ENCODE data around the gene PCSK6.

PCSK6 gene

GRCh38 chr15:101489599-101490407, at the start of gene PCSK6:
PCSK6 (minus strand) TSS chr15:101489707; CDS start chr15:101489670, 37 bp downstream.
- no peak for DNase-seq

GRCh38 chr15:101538996-101539395, 49.5 kb upstream of the PCSK6 start:
- DNase-seq, result no peak

DNA sequence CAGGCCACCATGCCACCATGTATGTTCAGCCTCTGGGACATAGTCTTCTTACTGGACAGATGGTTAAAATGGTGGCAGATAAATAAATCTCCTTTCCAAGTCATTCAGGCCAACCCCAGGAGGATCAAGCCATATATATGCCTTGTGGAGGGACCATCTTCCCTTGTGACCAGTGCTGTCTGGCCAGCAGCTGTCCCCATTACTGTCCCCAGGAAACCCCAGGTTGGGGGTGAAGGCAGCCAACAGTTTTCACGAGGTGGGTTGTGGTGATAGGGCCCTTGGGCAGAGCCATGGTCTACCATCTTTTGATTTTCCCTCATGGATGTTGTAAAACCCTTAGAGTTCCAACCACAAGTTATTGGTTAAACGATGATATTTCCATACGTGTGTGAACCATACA, 48.7 kb upstream of the PCSK6 start:
- peak; percentile 24 for DNase-seq

- no peak for DNase-seq
These were observed 48.1 kb upstream of the PCSK6 start for GRCh38 chr15:101537483-101538080.

- no peak for DNase-seq
These were observed 47.4 kb upstream of the PCSK6 start for GRCh38 chr15:101536875-101537405.

- DNase-seq, result no peak
These were observed 46.8 kb upstream of the PCSK6 start for GRCh38 chr15:101536166-101536874.

GRCh38 chr15:101535170-101535902, 45.8 kb upstream of the PCSK6 start:
- no peak for DNase-seq

- no peak for DNase-seq
These were observed 45.0 kb upstream of the PCSK6 start for GRCh38 chr15:101534376-101534970.

- no peak for DNase-seq
These were observed 44.0 kb upstream of the PCSK6 start for GRCh38 chr15:101533371-101534140.

- no peak for DNase-seq
These were observed 43.4 kb upstream of the PCSK6 start for GRCh38 chr15:101532865-101533264.

- DNase-seq, result no peak
These were observed 41.7 kb upstream of the PCSK6 start for GRCh38 chr15:101531170-101531569.

DNA sequence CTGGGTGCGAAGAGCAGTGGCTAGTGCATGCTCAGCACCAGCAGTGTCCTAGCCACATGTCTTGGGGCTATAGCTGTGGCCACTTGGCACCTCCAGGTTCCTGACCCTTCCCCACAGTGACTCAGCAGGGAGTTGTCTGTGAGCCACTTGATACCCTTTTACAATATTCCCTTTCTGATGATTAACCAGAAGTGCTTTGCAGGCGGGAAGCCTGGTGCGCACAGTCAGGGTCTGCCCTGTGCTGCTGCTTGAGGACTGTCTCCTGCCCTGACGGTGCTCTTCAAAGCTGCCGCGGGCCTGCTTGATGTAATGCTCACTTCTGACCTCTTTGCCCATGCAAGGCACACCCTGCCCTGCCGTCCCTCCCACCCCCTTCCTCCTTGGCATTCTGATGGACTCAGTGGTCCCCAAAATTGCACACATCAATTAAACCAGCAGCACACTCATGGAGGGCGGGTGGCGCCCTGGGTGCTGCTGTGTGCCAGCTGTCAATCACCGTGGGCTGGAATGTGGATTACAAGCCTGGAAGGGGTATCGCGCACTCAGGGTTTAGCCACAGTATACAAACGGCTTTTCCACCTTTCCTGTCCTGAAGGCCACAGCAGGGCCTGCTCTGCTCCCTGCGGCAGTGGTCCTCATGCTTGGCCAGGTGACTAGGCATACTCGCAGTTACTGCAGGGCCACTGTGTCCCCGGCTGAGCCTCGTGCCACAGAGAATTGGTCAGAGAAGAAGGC, 40.9 kb upstream of the PCSK6 start:
- DNase-seq, result no peak

GRCh38 chr15:101528917-101529299, 39.4 kb upstream of the PCSK6 start:
- DNase-seq, result no peak

DNA sequence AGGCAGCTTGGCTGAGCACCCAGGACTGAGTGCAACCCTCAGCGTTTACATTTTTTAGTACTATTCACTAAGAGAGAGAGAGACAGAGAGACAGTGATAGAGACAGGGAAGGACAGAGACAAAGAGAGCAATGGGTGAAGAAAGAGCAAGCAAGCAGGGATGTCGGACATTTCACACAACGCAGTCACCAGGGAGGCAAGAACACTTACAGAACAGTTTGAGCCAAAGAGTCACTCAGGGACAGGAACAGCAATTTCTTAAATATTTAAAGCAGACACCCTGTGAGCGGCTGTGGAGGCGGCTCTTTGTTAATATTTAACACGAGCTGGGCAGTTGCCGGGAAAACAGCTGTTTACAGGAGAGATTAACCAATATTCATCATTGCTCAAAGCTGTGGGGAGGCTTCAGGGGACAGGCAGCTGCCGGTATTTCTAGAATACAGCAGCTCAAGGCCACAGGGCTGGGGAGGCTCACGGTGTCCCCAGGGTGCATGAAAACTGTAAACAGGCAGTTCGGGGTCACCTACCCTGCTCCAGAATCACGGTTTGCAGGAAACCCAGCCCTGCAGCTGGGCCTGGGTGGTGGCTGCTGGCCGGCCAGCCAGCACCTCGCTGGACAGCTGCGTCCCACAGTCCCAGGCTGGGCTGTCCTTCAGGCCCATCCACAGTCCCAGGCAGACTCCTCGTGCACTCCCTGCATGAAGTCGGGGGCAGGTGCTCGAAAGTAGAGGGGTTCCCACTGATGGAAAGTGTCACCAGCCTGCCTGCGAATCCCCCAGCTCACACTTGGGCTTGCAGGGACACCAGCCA, 38.8 kb upstream of the PCSK6 start:
- peak; percentile 77 for DNase-seq

- DNase-seq, result no peak
These were observed 37.4 kb upstream of the PCSK6 start for GRCh38 chr15:101526890-101527289.

DNA sequence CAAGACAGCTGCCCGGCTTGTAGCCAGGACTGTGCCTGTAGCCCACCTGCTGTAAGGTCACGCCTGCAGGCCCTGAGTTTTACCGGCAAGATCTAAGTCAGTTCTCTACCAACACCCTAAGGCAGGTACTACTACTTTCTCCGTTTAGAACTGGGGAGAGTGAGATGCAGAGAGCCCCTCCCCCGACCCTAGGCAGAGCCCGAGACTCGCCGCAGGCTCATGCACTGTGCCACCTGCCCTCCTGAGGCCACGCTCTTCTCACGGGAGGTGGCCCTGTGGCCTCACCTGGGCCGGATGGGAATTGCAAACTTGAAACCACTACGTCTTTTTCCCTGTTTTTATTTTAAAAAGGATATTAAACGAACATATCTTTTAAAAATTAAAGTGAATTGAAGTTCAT, 36.9 kb upstream of the PCSK6 start:
- DNase-seq, result no peak

DNA sequence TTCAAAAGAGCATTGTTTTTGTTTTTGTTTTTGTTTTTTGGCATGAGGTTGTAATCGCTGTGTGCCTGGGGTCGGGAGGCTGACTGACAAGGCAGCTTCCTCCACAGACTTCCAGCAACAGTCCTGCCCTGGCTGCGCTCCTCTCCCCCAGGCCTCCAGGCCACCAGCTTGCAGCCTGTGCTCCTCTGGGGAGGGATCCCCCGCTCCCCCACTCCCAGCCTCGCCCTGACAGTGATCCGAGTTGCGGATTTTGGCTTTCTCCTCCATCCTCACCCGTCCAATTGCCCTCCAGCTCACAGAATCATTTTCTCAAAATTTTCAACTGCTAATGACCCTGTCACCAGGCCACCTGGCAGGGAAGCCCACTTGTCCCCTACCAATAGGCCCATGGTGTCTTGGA, 36.5 kb upstream of the PCSK6 start:
- DNase-seq, result no peak

DNA sequence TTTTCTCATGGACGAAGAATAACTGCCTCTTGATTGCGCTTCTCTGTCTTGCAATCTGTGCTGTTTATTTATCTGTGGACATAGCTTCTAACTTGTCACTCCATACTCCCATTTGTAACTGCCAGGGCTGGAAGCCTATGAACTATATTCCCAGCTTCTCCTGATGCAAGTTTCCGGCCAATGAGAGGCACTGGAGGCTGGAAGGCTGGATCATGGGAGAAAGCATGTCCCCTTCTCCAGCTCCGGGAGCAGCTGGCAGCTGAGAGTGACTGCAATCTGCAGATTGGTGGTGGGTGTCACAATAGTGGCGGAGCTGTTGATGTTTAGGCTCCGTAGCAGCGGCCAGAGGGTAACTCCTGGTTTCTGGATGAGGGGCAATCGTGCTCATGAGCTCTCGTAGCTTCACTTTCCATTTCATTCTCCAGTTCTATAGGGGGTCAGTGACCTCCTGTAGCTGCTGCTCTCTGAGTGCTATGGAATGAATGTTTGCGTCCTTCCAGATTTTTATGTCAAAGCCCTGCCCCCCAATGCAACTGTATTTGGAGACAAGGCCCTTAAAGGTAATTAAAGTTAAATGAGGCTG, 35.7 kb upstream of the PCSK6 start:
- DNase-seq, result peak; percentile 24

- DNase-seq, result no peak
These were observed 34.0 kb upstream of the PCSK6 start for GRCh38 chr15:101523560-101523940.
